Smooth muscle cell of the umbilical artery (primary cell): ENCODE results near the gene SPTBN5. TPM values are rescaled to one million over a fixed set of nuclear protein-coding genes. Genes with fewer than 3 reads are reported as not detected.

Experiments
- total RNA-seq: library from RNA; depleted of rRNA; stranded (reverse); fragments of >200 nt; gene quantifications from 2 replicates; pipeline ENCODE4 v1.2.3, GENCODE V29; 2014

Gene SPTBN5
- total RNA-seq: 0.59 and 1.8 TPM in 2 replicates

GRCh38 chr15:41893422-41894250, at the start of gene SPTBN5:
TSS of gene SPTBN5 (minus strand) at chr15:41894053. CDS start at chr15:41893497, 556 bp downstream.

GRCh38 chr15:41838400-41838897, 55.4 kb downstream of the SPTBN5 start, which contains the start of gene PLA2G4B:
TSS of gene PLA2G4B (plus strand) at chr15:41838847. CDS start at chr15:41838914, 67 bp downstream.

GRCh38 chr15:41827880-41828806, 65.7 kb downstream of the SPTBN5 start, which contains the start of gene JMJD7:
TSS of gene JMJD7 (plus strand) at chr15:41828092. CDS start at chr15:41828125, 33 bp downstream.

Other genes starting within 250 kb of the SPTBN5 start
- gene MGA, start 233.6 kb downstream of the SPTBN5 start, total RNA-seq: 37.1 and 55.8 TPM in 2 replicates
- gene MAPKBP1, start 119.6 kb downstream of the SPTBN5 start, total RNA-seq: 27.3 and 30.5 TPM in 2 replicates
- gene JMJD7, start 66.0 kb downstream of the SPTBN5 start, total RNA-seq: 1.8 and 2.3 TPM in 2 replicates
- gene PLA2G4B, start 55.2 kb downstream of the SPTBN5 start, total RNA-seq: 1.5 and 1.8 TPM in 2 replicates
- 16.3 and 57.8 TPM in 2 replicates for gene EHD4, start 78.5 kb upstream of the SPTBN5 start, total RNA-seq
- not detected in 2 replicates for gene PLA2G4E, start 127.0 kb upstream of the SPTBN5 start, total RNA-seq
- gene PLA2G4D, start 200.5 kb upstream of the SPTBN5 start, total RNA-seq: not detected in 2 replicates